Left ventricle myocardium inferior (tissue), 1 donor: ENCODE results near the gene SLC22A31. TPM values are rescaled to one million over a fixed set of nuclear protein-coding genes. Genes with fewer than 3 reads are reported as not detected.

ENCODE experiments used
- DNase-seq: peaks from one replicate; pipeline ENCODE4 v3.0.0-alpha.2; 2020
- H3K27ac ChIP-seq: fragments of 200-600 bp; replicated peaks from 2 replicates; pipeline ENCODE4 v1.8.0; 2021
- H3K27me3 ChIP-seq: fragments of 200-600 bp; 2 replicates; pipeline ENCODE4 v1.8.0; 2021; ENCODE audit warnings: low read depth
- H3K36me3 ChIP-seq: fragments of 200-600 bp; 2 replicates; pipeline ENCODE4 v1.8.0; 2021
- H3K4me1 ChIP-seq: fragments of 200-600 bp; 2 replicates; pipeline ENCODE4 v1.8.0; 2021
- H3K4me3 ChIP-seq: fragments of 200-600 bp; 2 replicates; pipeline ENCODE4 v1.8.0; 2021; ENCODE audit warnings: mild to moderate bottlenecking, moderate library complexity
- H3K9me3 ChIP-seq: fragments of 200-600 bp; replicated peaks from 2 replicates; pipeline ENCODE4 v1.8.0; 2021
- CTCF ChIP-seq: fragments of 200-600 bp; IDR thresholded peaks from 2 replicates; pipeline ENCODE4 v1.8.0; 2021; ENCODE audit warnings: antibody characterized with exemption, mild to moderate bottlenecking, borderline replicate concordance
- intact Hi-C: fragments of 100-400 bp; cut with micrococcal nuclease; formaldehyde crosslinking; loops from one replicate; pipeline ENCODE4 v1.11.0; 2022
- total RNA-seq: library from RNA; stranded (reverse); fragmentation: NEBNext Ultra II Directional; extraction: Animal tissue kit (Norgen Biotek cat#: 25700); gene quantifications from one replicate; pipeline ENCODE4 v1.2.1, GENCODE V29; 2021
- donor health status: DM: no; HTN: yes; CAD: no; lungs with severe emphysema.

Gene SLC22A31
- total RNA-seq, 1 donor from 2014 or later: not detected

- Histone ChIP-seq H3K9me3 (peaks cover 4% of the 10 kb centered on the region), H3K27me3 (peaks cover 61% of the 10 kb centered on the region), H3K36me3 (no peaks in the 10 kb centered on the region), H3K27ac (no peak overlapping the region), H3K4me1 (peaks cover 16% of the 10 kb centered on the region), H3K4me3 (no peak overlapping the region)
- no peak for TF ChIP-seq CTCF
- no peak for DNase-seq
- intact Hi-C loops: no loop called here
Observed at GRCh38 chr16:89197633-89198416, 2.5 kb downstream of the SLC22A31 start.

- Histone ChIP-seq H3K27me3 (peaks cover 56% of the 10 kb centered on the region), H3K4me3 (no peak overlapping the region), H3K27ac (no peak overlapping the region), H3K36me3 (no peaks in the 10 kb centered on the region), H3K4me1 (peaks cover 18% of the 10 kb centered on the region), H3K9me3 (no peaks in the 10 kb centered on the region)
- intact Hi-C loops: no loop called here
- TF ChIP-seq CTCF: no peak
- DNase-seq: no peak
Observed at GRCh38 chr16:89197033-89197632, 3.2 kb downstream of the SLC22A31 start.

GRCh38 chr16:89195521-89196171 lies 4.7 kb downstream of the SLC22A31 start:
- Histone ChIP-seq H3K36me3 (no peaks in the 10 kb centered on the region), H3K27me3 (peaks cover 55% of the 10 kb centered on the region), H3K4me3 (no peak overlapping the region), H3K4me1 (peaks cover 19% of the 10 kb centered on the region), H3K9me3 (no peaks in the 10 kb centered on the region), H3K27ac (no peak overlapping the region)
- no peak for TF ChIP-seq CTCF
- intact Hi-C loops: no loop called here
- no peak for DNase-seq

- Histone ChIP-seq H3K27ac (no peak overlapping the region), H3K4me3 (no peak overlapping the region), H3K4me1 (peaks cover 11% of the 10 kb centered on the region), H3K27me3 (peaks cover 44% of the 10 kb centered on the region), H3K9me3 (no peaks in the 10 kb centered on the region), H3K36me3 (no peaks in the 10 kb centered on the region)
- no peak for DNase-seq
- intact Hi-C loops: no loop called here
- TF ChIP-seq CTCF: no peak
Observed at GRCh38 chr16:89194340-89195311, 5.7 kb downstream of the SLC22A31 start.
